ENCODE measurements around the gene CNTNAP1. TPM values are rescaled to one million over a fixed set of nuclear protein-coding genes. Genes with fewer than 3 reads are reported as not detected.

The CNTNAP1 gene
- total RNA-seq, 1 donor from 2014 or later, result 17.0 TPM

GRCh38 chr17:42686520-42687128, 4.3 kb downstream of the CNTNAP1 start:
- Mint-ChIP-seq H3K4me1 (peaks cover 27% of the 10 kb centered on the region), H3K27me3 (ENCODE audit: low read depth) (peaks cover 5% of the 10 kb centered on the region), H3K36me3 (ENCODE audit: low read depth) (peaks cover 7% of the 10 kb centered on the region), H3K4me3 (no peak overlapping the region), H3K27ac (ENCODE audit: unreplicated experiment) (no peak overlapping the region), H3K9me3 (no peaks in the 10 kb centered on the region)
- TF ChIP-seq CTCF (conservative IDR thresholded peaks at IDR 0.05), result no peak
- DNase-seq (ENCODE audit: low read depth, low spot score), result no peak

GRCh38 chr17:42687707-42688320, 5.5 kb downstream of the CNTNAP1 start:
- Mint-ChIP-seq H3K27me3 (ENCODE audit: low read depth) (peaks cover 2% of the 10 kb centered on the region), H3K27ac (ENCODE audit: unreplicated experiment) (no peak overlapping the region), H3K4me3 (no peak overlapping the region)

GRCh38 chr17:42690596-42690995, 8.3 kb downstream of the CNTNAP1 start:
- H3K4me3 Mint-ChIP-seq, result no peak overlapping the region
- DNase-seq (ENCODE audit: low read depth, low spot score), result no peak
- no peaks in the 10 kb centered on the region for H3K9me3 Mint-ChIP-seq
- no peak for TF ChIP-seq CTCF (conservative IDR thresholded peaks at IDR 0.05)
- H3K36me3 Mint-ChIP-seq (ENCODE audit: low read depth), result peaks cover 4% of the 10 kb centered on the region
- no peak overlapping the region for H3K27ac Mint-ChIP-seq (ENCODE audit: unreplicated experiment)
- H3K4me1 Mint-ChIP-seq, result peaks cover 8% of the 10 kb centered on the region
- H3K27me3 Mint-ChIP-seq (ENCODE audit: low read depth), result no peaks in the 10 kb centered on the region

More at GRCh38 chr17:42687707-42688320, 5.5 kb downstream of the CNTNAP1 start:
- Mint-ChIP-seq H3K4me1 (peaks cover 17% of the 10 kb centered on the region), H3K9me3 (no peaks in the 10 kb centered on the region), H3K36me3 (ENCODE audit: low read depth) (peaks cover 7% of the 10 kb centered on the region)
- no peak for DNase-seq (ENCODE audit: low read depth, low spot score)
- no peak for TF ChIP-seq CTCF (conservative IDR thresholded peaks at IDR 0.05)

GRCh38 chr17:42691021-42691545, 8.8 kb downstream of the CNTNAP1 start:
- no peak for TF ChIP-seq CTCF (conservative IDR thresholded peaks at IDR 0.05)
- no peak for DNase-seq (ENCODE audit: low read depth, low spot score)
- Mint-ChIP-seq H3K9me3 (no peaks in the 10 kb centered on the region), H3K36me3 (ENCODE audit: low read depth) (peaks cover 3% of the 10 kb centered on the region), H3K27ac (ENCODE audit: unreplicated experiment) (no peak overlapping the region), H3K4me1 (peaks cover 3% of the 10 kb centered on the region), H3K27me3 (ENCODE audit: low read depth) (no peaks in the 10 kb centered on the region), H3K4me3 (no peak overlapping the region)

- no peak overlapping the region for H3K27ac Mint-ChIP-seq (ENCODE audit: unreplicated experiment)
- no peaks in the 10 kb centered on the region for H3K27me3 Mint-ChIP-seq (ENCODE audit: low read depth)
- H3K9me3 Mint-ChIP-seq, result no peaks in the 10 kb centered on the region
- TF ChIP-seq CTCF (conservative IDR thresholded peaks at IDR 0.05), result no peak
- peaks cover 3% of the 10 kb centered on the region for H3K36me3 Mint-ChIP-seq (ENCODE audit: low read depth)
- peaks cover 3% of the 10 kb centered on the region for H3K4me1 Mint-ChIP-seq
- H3K4me3 Mint-ChIP-seq, result no peak overlapping the region
- DNase-seq (ENCODE audit: low read depth, low spot score), result no peak
These were observed 10.2 kb downstream of the CNTNAP1 start for GRCh38 chr17:42692489-42692888.
